ENCODE measurements around the gene ATG2B.
"Not testable (repeated sequence)": the region's sequence is repeated elsewhere in the genome, so short reads cannot be mapped to it uniquely, and the experiment has no call there.

The ATG2B gene

GRCh38 chr14:96247031-96247430 lies 116.1 kb downstream of the ATG2B start:
- DNase-seq: no peak

GRCh38 chr14:96246539-96246847 lies 116.6 kb downstream of the ATG2B start:
- peak; percentile 40 to 83 for DNase-seq

- peak in 1 of 2 donors; percentile 10 for DNase-seq
These were observed 117.2 kb downstream of the ATG2B start for GRCh38 chr14:96245710-96246538.

GRCh38 chr14:96245074-96245473 lies 118.1 kb downstream of the ATG2B start:
- not testable (repeated sequence) for DNase-seq

- DNase-seq: no peak
These were observed 119.4 kb downstream of the ATG2B start for GRCh38 chr14:96243785-96244184.

GRCh38 chr14:96242126-96242525 lies 121.0 kb downstream of the ATG2B start:
- no peak for DNase-seq

GRCh38 chr14:96240641-96241040 lies 122.5 kb downstream of the ATG2B start:
- DNase-seq: no peak

- DNase-seq: no peak
These were observed 123.4 kb downstream of the ATG2B start for GRCh38 chr14:96239711-96240141.

GRCh38 chr14:96238676-96239265 lies 124.4 kb downstream of the ATG2B start:
- DNase-seq: peak in 1 of 2 donors; percentile 40

- no peak for DNase-seq
These were observed 125.5 kb downstream of the ATG2B start for GRCh38 chr14:96237641-96238040.

- no peak for DNase-seq
These were observed 127.7 kb downstream of the ATG2B start for GRCh38 chr14:96235426-96235825.

GRCh38 chr14:96233661-96234060 lies 129.5 kb downstream of the ATG2B start:
- DNase-seq: no peak

GRCh38 chr14:96232506-96232905 lies 130.6 kb downstream of the ATG2B start:
- DNase-seq: no peak

GRCh38 chr14:96231526-96232130 lies 131.5 kb downstream of the ATG2B start:
- DNase-seq: no peak

- no peak for DNase-seq
These were observed 132.1 kb downstream of the ATG2B start for GRCh38 chr14:96231056-96231455.

- DNase-seq: no peak
These were observed 133.8 kb downstream of the ATG2B start for GRCh38 chr14:96229315-96229714.

All from inflammatory macrophage treated with lipopolysaccharide for 1 hour (primary cell).